WTC11 (cell line): ENCODE results near the gene ERLEC1. TPM values are rescaled to one million over a fixed set of nuclear protein-coding genes. Genes with fewer than 3 reads are reported as not detected.
A peak's percentile ranks its signal among the peaks of the same experiment; 100 is the strongest.

Experiments used
- ATAC-seq: fragments of 200-7000 bp; cut with Tn5 transposase; 2 replicates; pipeline ENCODE4 v1.10.0; 2021; ENCODE audit warnings: mild to moderate bottlenecking, moderate library complexity
- CTCF ChIA-PET: fragments of 300-600 bp; sonication (Branson Sonifier 250); formaldehyde crosslinking; loops from one replicate; lab custom pipeline; 2021; ENCODE audit warnings: antibody characterized with exemption; lab: Charles Lee
- POLR2A ChIA-PET: fragments of 350-600 bp; sonication (Branson Sonifier 250); formaldehyde crosslinking; loops from one replicate; lab custom pipeline; 2021; ENCODE audit warnings: antibody characterized with exemption; lab: Charles Lee
- DNase-seq: peaks from one replicate; pipeline ENCODE4 v3.0.0; 2021; ENCODE audit warnings: low spot score
- H3K27ac Mint-ChIP-seq: 2 replicates; pipeline ENCODE4 v1.8.0; 2021; ENCODE audit warnings: mixed read lengths
- H3K27me3 Mint-ChIP-seq: 2 replicates; pipeline ENCODE4 v1.8.0; 2021; ENCODE audit warnings: low read depth, mild to moderate bottlenecking, moderate library complexity, mixed read lengths
- H3K36me3 Mint-ChIP-seq: 2 replicates; pipeline ENCODE4 v1.8.0; 2021; ENCODE audit warnings: mixed read lengths
- H3K4me1 Mint-ChIP-seq: 2 replicates; pipeline ENCODE4 v1.8.0; 2022; ENCODE audit warnings: mixed read lengths
- H3K4me3 Mint-ChIP-seq: 2 replicates; pipeline ENCODE4 v1.8.0; 2021; ENCODE audit warnings: mild to moderate bottlenecking, moderate library complexity, mixed read lengths
- H3K9me3 Mint-ChIP-seq: 2 replicates; pipeline ENCODE4 v1.8.0; 2021; ENCODE audit warnings: mixed read lengths
- CTCF ChIP-seq: fragments of 200-600 bp; IDR thresholded peaks from 2 replicates; pipeline ENCODE4 v1.8.0; 2022; ENCODE audit warnings: antibody characterized with exemption
- E2F1 ChIP-seq: sonication (generic); formaldehyde crosslinking; IDR thresholded peaks from 2 replicates; pipeline ENCODE4 v1.8.0; 2022; ENCODE audit warnings: mild to moderate bottlenecking, missing genetic modification reagents
- ELF4 ChIP-seq: sonication (generic); formaldehyde crosslinking; IDR thresholded peaks from 2 replicates; pipeline ENCODE4 v1.8.1; 2022; ENCODE audit warnings: low read depth, mild to moderate bottlenecking, moderate library complexity, missing genetic modification reagents
- GABPB1 ChIP-seq: sonication (generic); formaldehyde crosslinking; IDR thresholded peaks from 2 replicates; pipeline ENCODE4 v1.8.1; 2023; ENCODE audit warnings: mild to moderate bottlenecking, missing genetic modification reagents
- JAZF1 ChIP-seq: fragments of 250-450 bp; sonication (Bioruptor Pico); IDR thresholded peaks from 2 replicates; pipeline ENCODE4 v1.9.0; 2021; ENCODE audit warnings: moderate library complexity, mild to moderate bottlenecking, inconsistent platforms
- MYBL2 ChIP-seq: sonication (generic); formaldehyde crosslinking; IDR thresholded peaks from 2 replicates; pipeline ENCODE4 v1.8.1; 2023; ENCODE audit warnings: mild to moderate bottlenecking, moderate library complexity, missing genetic modification reagents
- NFATC4 ChIP-seq: fragments of 250-450 bp; sonication (Bioruptor Pico); IDR thresholded peaks from 2 replicates; pipeline ENCODE4 v1.9.0; 2021; ENCODE audit warnings: mild to moderate bottlenecking
- RELA ChIP-seq: sonication (generic); formaldehyde crosslinking; IDR thresholded peaks from 2 replicates; pipeline ENCODE4 v1.8.1; 2022; ENCODE audit warnings: missing genetic modification reagents, mild to moderate bottlenecking, borderline replicate concordance
- SMAD4 ChIP-seq: sonication (generic); formaldehyde crosslinking; IDR thresholded peaks from 2 replicates; pipeline ENCODE4 v1.8.0; 2022; ENCODE audit warnings: mild to moderate bottlenecking, missing genetic modification reagents
- TEAD1 ChIP-seq: sonication (generic); formaldehyde crosslinking; IDR thresholded peaks from 2 replicates; pipeline ENCODE4 v1.8.0; 2022; ENCODE audit warnings: mild to moderate bottlenecking, missing genetic modification reagents
- USF2 ChIP-seq: sonication (generic); formaldehyde crosslinking; IDR thresholded peaks from 2 replicates; pipeline ENCODE4 v1.8.1; 2023; ENCODE audit warnings: mild to moderate bottlenecking, missing genetic modification reagents, moderate library complexity
- ZBTB21 ChIP-seq: sonication (generic); formaldehyde crosslinking; IDR thresholded peaks from 2 replicates; pipeline ENCODE4 v1.8.1; 2023; ENCODE audit warnings: mild to moderate bottlenecking, missing genetic modification reagents, borderline replicate concordance
- ZNF138 ChIP-seq: sonication (generic); formaldehyde crosslinking; conservative IDR thresholded peaks from 2 replicates; pipeline ENCODE4 v1.8.1; 2022; ENCODE audit warnings: mild to moderate bottlenecking, moderate library complexity, missing genetic modification reagents
- ZNF317 ChIP-seq: sonication (generic); formaldehyde crosslinking; IDR thresholded peaks from 2 replicates; pipeline ENCODE4 v1.8.1; 2023; ENCODE audit warnings: low read depth, mild to moderate bottlenecking, moderate library complexity, missing genetic modification reagents, borderline replicate concordance
- ZNF416 ChIP-seq: fragments of 250-450 bp; sonication (Bioruptor Pico); IDR thresholded peaks from 2 replicates; pipeline ENCODE4 v1.9.0; 2021; ENCODE audit warnings: mild to moderate bottlenecking, inconsistent platforms
- ZSCAN18 ChIP-seq: fragments of 250-450 bp; sonication (Bioruptor Pico); IDR thresholded peaks from 2 replicates; pipeline ENCODE4 v2.1.2; 2022; ENCODE audit warnings: mild to moderate bottlenecking, moderate library complexity
- total RNA-seq: library from RNA; stranded (reverse); gene quantifications from 3 replicates; pipeline ENCODE4 v1.2.3, GENCODE V29; 2021
- TF ChIP-seq, protein P1 (sequence below): sonication (generic); formaldehyde crosslinking; IDR thresholded peaks from 2 replicates; pipeline ENCODE4 v1.8.0; 2022; ENCODE audit warnings: mild to moderate bottlenecking, missing genetic modification reagents
- TF ChIP-seq, protein P2 (sequence below): fragments of 250-450 bp; sonication (Bioruptor Pico); IDR thresholded peaks from 2 replicates; pipeline ENCODE4 v1.9.0; 2021; ENCODE audit warnings: mild to moderate bottlenecking
- TF ChIP-seq, protein P3 (sequence below): fragments of 250-450 bp; sonication (Bioruptor Pico); conservative IDR thresholded peaks from 2 replicates; pipeline ENCODE4 v1.9.0; 2021; ENCODE audit warnings: mild to moderate bottlenecking
- TF ChIP-seq, protein P4 (sequence below): sonication (generic); formaldehyde crosslinking; IDR thresholded peaks from 2 replicates; pipeline ENCODE4 v1.8.1; 2022; ENCODE audit warnings: mild to moderate bottlenecking, moderate library complexity, missing genetic modification reagents
- TF ChIP-seq, protein P5 (sequence below): sonication (generic); formaldehyde crosslinking; IDR thresholded peaks from 2 replicates; pipeline ENCODE4 v1.8.1; 2023; ENCODE audit warnings: mild to moderate bottlenecking, missing genetic modification reagents, moderate library complexity

ERLEC1 gene
- total RNA-seq, 1 experiment from 2014 or later, result 26.5 TPM

DNA sequence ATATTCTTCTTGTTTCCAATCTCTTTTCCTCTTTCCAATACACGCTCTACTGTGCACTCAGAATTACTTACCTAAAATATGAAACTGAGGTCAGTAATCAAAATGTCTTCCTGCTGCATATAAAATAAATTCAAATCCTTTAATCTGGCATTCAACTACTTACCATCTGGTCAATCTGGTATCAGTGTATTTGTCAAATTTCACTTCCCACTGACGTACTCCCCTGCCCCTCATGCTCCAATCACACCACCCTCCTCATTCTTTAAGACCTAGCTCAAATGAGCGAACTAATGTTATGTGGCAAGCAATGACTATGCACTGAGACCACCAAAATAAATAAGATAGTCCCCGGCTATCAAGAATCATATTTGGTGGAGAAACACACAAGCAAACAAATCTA lies 6.8 kb upstream of the ERLEC1 start (continued):
- TF ChIP-seq RELA (CRISPR knock-in tag), result no peak

DNA sequence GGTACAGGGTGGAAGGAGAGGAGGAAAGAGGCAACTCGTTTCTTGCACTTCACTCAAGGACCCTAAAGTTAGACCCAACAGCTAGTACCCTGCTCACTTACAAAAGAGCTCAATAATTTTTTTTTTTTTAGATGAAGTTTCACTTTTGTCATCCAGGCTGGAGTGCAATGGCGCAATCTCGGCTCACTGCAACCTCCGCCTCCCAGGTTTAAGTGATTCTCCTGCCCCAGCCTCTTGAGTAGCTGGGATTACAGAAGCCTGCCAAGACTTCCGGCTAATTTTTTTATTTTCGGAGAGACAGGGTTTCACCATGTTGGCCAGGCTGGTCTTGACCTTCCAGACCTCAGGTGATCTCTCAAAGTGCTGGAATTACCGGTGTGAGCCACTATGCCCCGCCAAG lies 4.2 kb upstream of the ERLEC1 start:
- no peak for ATAC-seq
- no peak for DNase-seq
- CTCF ChIA-PET, result no interaction called here
- TF ChIP-seq, protein P1, sequence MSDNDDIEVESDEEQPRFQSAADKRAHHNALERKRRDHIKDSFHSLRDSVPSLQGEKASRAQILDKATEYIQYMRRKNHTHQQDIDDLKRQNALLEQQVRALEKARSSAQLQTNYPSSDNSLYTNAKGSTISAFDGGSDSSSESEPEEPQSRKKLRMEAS (CRISPR knock-in tag), result no peak
- no peak for TF ChIP-seq ELF4 (CRISPR knock-in tag)
- TF ChIP-seq, protein P2, sequence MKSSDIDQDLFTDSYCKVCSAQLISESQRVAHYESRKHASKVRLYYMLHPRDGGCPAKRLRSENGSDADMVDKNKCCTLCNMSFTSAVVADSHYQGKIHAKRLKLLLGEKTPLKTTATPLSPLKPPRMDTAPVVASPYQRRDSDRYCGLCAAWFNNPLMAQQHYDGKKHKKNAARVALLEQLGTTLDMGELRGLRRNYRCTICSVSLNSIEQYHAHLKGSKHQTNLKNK (CRISPR knock-in tag), result no peak
- no peak for TF ChIP-seq ZNF138 (CRISPR knock-in tag)
- no peak for TF ChIP-seq JAZF1 (CRISPR knock-in tag)
- no peak for TF ChIP-seq ZNF416
- no peak for TF ChIP-seq ZBTB21 (CRISPR knock-in tag)
- no peak for TF ChIP-seq TEAD1 (CRISPR knock-in tag)
- no peak for TF ChIP-seq NFATC4 (CRISPR knock-in tag)
- no peak for TF ChIP-seq E2F1 (CRISPR knock-in tag)
- no peak for TF ChIP-seq ZSCAN18 (CRISPR knock-in tag)
- TF ChIP-seq, protein P3, sequence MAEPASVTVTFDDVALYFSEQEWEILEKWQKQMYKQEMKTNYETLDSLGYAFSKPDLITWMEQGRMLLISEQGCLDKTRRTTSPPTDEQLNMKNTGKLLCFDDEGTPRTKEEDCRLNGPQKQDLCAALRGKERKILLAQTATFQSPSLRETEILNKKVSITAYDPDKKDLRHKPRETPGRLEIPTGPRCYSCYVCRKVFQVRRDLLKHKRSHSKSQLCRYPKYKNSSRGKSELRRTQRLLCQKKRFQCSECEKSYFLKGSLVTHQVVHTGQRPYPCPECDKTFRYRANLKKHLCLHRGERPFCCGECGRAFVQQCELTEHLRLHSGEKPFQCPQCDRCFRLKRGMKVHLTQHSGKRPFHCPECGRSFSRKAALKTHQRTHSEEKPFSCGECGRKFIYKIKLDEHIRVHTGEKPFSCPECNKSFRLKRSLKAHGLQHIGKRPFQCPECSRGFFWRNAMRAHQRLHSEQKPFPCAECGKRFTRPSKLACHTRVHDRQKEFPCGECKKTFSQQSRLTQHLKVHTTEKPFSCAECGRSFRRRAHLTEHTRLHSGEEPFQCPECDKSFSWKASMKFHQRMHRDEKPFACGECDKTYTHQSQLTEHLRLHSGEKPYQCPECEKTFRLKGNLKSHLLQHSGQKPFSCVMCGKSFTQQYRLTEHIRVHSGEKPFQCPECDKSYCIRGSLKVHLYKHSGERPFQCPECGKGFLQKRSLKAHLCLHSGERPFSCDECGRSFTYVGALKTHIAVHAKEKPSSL (CRISPR knock-in tag), result no peak
- TF ChIP-seq, protein P4, sequence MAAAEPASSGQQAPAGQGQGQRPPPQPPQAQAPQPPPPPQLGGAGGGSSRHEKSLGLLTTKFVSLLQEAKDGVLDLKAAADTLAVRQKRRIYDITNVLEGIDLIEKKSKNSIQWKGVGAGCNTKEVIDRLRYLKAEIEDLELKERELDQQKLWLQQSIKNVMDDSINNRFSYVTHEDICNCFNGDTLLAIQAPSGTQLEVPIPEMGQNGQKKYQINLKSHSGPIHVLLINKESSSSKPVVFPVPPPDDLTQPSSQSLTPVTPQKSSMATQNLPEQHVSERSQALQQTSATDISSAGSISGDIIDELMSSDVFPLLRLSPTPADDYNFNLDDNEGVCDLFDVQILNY (CRISPR knock-in tag), result no peak
- no peak for TF ChIP-seq ZNF317 (CRISPR knock-in tag)
- no peak for TF ChIP-seq USF2 (CRISPR knock-in tag)
- TF ChIP-seq MYBL2 (CRISPR knock-in tag), result no peak
- no peak for TF ChIP-seq SMAD4 (CRISPR knock-in tag)
- TF ChIP-seq, protein P5, sequence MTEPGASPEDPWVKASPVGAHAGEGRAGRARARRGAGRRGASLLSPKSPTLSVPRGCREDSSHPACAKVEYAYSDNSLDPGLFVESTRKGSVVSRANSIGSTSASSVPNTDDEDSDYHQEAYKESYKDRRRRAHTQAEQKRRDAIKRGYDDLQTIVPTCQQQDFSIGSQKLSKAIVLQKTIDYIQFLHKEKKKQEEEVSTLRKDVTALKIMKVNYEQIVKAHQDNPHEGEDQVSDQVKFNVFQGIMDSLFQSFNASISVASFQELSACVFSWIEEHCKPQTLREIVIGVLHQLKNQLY (CRISPR knock-in tag), result no peak
- no peak for TF ChIP-seq CTCF
- no peak for TF ChIP-seq GABPB1 (CRISPR knock-in tag)
- H3K9me3 Mint-ChIP-seq, result peaks cover 9% of the 10 kb centered on the region
- no peaks in the 10 kb centered on the region for H3K27me3 Mint-ChIP-seq
- H3K4me3 Mint-ChIP-seq, result 0 out of 2 replicates have a peak overlapping the region, but pooled peaks have one; percentile 17
- H3K27ac Mint-ChIP-seq, result 0 out of 2 replicates have a peak overlapping the region, but pooled peaks have one; percentile 49
- POLR2A ChIA-PET, result no interaction called here
- peaks cover 35% of the 10 kb centered on the region for H3K4me1 Mint-ChIP-seq
- peaks cover 30% of the 10 kb centered on the region for H3K36me3 Mint-ChIP-seq
